HG02642 (cell line): ENCODE results near the gene SLC25A28.

Experiments
- ATAC-seq: cut with Tn5 transposase; IDR thresholded peaks from one replicate; pipeline ENCODE4 v1.9.1; 2021; ENCODE audit warnings: mild to moderate bottlenecking; ENCODE audit not compliant: unreplicated experiment, poor library complexity

SLC25A28 gene, protein sequence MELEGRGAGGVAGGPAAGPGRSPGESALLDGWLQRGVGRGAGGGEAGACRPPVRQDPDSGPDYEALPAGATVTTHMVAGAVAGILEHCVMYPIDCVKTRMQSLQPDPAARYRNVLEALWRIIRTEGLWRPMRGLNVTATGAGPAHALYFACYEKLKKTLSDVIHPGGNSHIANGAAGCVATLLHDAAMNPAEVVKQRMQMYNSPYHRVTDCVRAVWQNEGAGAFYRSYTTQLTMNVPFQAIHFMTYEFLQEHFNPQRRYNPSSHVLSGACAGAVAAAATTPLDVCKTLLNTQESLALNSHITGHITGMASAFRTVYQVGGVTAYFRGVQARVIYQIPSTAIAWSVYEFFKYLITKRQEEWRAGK

GRCh38 chr10:99619851-99620710, at the start of gene SLC25A28:
Gene SLC25A28, minus strand, starts transcription at chr10:99620439. Its CDS starts 104 bp downstream, at chr10:99620335.
- peak; percentile 82 for ATAC-seq

GRCh38 chr10:99667108-99667751, 47.0 kb upstream of the SLC25A28 start:
- ATAC-seq: no peak

DNA sequence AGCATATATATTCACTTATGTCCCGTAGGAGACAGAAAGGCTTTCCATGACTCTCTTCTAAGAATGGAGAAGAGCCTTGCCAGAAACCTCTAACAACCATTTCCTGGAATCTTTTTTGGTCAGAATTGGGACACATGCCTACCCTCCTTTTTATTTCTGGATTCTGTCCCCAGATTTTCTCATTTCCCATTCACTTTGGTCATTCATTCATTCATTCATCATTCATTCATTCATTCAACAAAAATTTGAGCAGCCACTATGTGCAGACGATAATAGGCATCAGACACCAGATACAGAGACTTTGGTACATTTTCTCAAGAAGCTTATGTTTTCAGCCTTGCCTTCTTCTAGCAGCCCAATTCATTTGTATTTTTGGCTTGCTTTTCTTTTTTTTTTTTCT, 45.1 kb upstream of the SLC25A28 start:
- ATAC-seq: no peak

- ATAC-seq: no peak
Measured at GRCh38 chr10:99661377-99661763, 41.1 kb upstream of the SLC25A28 start.

DNA sequence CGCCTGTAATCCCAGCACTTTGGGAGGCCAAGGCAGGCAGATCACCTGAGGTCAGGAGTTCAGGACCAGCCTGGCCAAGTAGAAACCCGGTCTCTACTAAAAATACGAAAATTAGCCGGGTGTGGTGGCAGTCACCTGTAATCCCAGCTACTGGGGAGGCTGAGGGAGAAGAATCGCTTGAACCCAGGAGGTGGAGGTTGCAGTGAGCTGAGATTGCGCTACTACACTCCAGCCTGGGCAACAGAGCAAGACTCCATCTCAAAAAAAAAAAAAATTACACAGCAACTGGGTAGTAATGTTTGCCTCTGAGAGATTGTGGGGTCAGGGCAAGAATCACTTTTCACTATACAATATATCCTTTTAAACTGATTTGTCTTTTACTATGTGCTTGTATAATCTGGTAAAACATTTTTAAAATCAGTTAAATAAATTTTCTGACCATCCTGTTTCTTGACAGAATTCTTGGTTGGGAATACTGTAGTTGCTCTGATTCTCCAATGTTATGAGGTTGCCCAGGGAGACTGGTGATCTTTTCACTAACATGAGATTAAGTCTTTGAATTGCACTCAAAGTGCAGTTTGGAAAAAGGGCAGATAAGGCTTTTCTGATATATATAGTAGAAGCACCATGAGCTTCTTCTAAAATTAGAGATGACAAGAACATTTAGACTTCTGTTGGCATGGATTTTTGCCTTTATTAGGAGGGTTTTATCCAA, 40.6 kb upstream of the SLC25A28 start:
- no peak for ATAC-seq

DNA sequence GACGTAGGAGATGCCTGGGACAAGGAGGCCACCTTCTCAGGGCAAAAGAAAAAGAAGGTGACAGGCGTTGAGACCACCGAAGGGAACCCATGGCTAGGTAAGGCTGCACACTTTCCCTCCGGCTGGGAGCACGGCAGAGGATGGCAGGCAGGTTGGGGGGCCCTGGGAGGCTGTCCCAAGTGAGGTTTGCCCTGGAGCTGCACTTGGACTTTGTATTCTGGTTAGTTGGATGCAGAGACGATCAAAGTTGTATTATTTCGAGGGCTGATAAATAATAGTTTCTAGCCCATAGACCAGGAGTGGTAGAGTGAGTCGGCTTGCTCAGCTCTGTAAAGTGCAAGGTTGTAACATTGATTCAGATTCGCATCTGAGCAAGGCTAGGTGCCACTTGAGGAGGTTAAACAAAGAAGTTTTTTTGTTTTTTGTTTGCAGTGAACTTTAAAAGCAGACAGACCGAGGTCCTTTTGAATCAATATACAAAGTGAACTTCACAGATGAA, 39.7 kb upstream of the SLC25A28 start:
- no peak for ATAC-seq

- peak; percentile 99 for ATAC-seq
Measured at GRCh38 chr10:99659031-99659867, 39.0 kb upstream of the SLC25A28 start, which contains the start of gene ENTPD7. Gene ENTPD7, plus strand, starts transcription at chr10:99659509. Its CDS starts 448 bp downstream, at chr10:99659957.

DNA sequence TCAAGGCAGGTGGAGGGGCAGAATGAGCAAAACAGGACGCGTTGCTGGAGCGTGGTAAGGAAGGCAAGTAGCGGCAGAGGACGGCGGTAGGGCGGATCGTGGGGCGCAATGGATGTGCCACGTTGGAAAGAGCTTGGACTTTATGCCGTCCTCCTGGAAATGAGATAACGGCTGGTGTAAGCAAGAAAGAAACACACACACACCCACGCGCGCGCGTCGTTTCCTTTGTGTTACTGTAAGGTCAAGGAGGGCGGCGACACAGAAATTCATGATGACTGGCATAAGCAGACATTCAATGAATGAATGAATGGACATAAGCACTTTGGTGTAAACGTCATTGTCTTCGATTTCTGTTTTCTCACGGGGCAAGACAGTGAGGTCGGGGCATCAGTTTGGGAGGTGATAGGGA, 38.4 kb upstream of the SLC25A28 start:
- no peak for ATAC-seq

GRCh38 chr10:99656199-99657064, 36.2 kb upstream of the SLC25A28 start:
- ATAC-seq: no peak

GRCh38 chr10:99654390-99655175, 34.3 kb upstream of the SLC25A28 start:
- no peak for ATAC-seq

DNA sequence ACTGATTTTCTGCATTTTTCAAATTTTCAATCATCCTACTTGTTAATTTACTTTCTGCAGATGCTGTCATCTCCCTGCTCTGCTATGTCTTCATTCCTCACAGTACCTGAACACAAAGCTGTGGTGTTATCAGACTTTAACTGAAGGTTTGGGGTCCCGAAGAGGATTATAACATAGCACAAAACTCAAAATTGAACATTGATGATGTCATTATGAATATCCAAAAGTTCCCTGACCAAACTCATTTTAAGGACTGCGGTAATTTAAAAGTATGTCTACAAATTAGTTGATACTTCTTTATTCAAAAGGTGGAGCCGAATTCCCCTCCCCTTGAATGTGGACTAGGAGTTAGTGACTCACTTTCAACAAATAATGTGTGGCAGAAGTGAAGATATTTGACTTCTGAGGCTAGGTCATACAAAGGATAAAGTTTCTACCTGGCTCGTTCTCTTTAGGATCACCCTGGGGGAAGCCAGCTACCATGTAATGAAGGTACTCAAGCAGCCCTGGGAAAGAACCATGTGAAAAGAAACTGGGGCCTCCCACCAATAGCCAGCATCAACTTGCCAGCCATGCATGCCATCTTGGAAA, 32.7 kb upstream of the SLC25A28 start:
- no peak for ATAC-seq

- no peak for ATAC-seq
Measured at GRCh38 chr10:99648717-99649116, 28.5 kb upstream of the SLC25A28 start.

DNA sequence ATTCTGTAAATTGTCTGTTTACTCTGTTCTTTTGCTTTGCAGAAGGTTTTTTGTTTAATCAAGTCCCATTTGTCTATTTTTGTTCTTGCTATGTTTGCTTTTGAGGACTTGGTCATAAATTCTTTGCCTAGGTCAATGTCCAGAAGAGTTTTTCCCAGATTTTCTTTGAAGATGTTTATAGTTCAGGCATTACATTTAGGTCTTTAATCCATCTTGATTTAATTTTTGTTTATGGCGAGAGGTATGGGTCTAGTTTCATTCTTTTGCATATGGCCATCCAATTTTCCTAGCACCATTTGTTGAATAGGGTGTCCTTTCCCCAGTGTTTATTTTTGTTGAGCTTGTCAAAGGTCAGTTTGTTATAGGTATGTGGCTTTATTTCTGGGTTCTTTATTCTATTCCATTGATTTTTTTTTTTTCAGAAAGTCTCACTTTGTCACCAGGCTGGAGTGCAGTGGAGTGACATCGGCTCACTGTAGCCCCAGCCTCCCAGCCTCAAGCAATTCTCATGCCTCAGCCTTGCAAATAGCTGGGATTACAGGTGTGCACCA, 27.4 kb upstream of the SLC25A28 start:
- ATAC-seq: no peak

DNA sequence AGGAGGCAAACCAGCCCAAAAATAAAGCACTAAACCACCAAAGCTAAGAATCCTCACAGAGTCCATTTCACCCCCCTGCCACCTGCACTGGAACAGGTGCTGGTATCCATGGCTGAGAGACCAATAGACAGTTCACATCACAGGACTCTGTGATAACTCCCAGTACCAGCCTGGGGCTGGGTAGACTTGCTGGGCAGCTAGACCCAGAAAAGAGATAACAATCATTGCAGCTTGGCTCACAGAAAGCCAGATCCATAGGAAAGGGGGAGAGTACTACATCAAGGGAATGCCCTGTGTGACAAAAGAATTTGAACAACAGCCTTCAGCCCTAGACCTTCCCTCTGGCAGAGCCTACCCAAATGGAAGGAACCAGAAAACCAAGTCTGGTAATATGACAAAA, 13.6 kb upstream of the SLC25A28 start:
- no peak for ATAC-seq

DNA sequence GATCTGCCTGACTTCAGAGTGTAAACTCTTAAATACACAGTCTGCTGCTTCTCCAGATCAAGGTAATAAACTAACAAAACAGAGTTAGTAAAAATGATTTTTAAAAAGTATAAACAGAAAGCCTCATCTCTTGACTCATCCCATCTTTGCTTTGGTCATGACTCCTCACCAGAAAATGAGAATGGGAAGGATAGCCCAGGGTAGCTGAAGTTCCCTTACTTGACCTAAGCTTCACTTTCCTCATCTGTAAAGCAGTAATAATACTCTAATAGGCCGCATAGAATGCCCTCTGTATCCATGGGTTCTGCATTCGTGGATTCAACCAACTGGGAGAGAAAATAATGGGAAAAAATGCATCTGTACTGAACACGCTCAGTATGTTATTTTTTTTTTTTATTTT, 11.3 kb upstream of the SLC25A28 start:
- no peak for ATAC-seq

GRCh38 chr10:99630991-99631390, 10.8 kb upstream of the SLC25A28 start:
- no peak for ATAC-seq

DNA sequence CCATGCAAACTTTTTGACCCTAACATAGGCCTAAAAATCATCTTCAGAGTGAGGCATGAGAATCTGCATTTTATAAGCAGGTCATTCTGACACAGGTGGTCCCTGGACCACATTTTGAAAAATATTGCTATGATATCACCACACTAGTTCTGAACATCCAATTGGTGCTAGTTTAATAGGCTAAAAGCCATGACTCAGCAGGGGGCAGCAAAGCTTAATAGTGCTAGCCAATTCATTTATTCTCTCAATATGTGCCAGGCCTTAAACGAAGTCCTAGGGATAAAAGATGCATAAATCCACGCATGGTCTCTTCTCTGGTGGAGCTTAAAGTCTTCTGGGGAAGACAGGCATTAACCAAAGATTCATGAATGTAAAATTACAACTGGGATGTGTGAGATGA, 10.2 kb upstream of the SLC25A28 start:
- ATAC-seq: no peak
